Measurements from ENCODE around the gene NAA60. TPM values are rescaled to one million over a fixed set of nuclear protein-coding genes. Genes with fewer than 3 reads are reported as not detected.
A peak's percentile ranks its signal among the peaks of the same experiment; 100 is the strongest.

Gene NAA60
- total and polyA plus RNA-seq, 2 of the 13 experiments (the other 11 are each of a cell fraction or from before 2014, with no cell fraction given) = 14.7 to 32.0 TPM

- TF ChIP-seq ZBTB49 (CRISPR knock-in tag; IDR thresholded peaks at IDR 0.05; ENCODE audit: borderline replicate concordance) (no peak), NFE2L1 (CRISPR knock-in tag; IDR thresholded peaks at IDR 0.05; ENCODE audit: borderline replicate concordance) (no peak), MEF2D (CRISPR knock-in tag; IDR thresholded peaks at IDR 0.05) (peak; percentile 64), SMAD3 (CRISPR knock-in tag; IDR thresholded peaks at IDR 0.05) (peak; percentile 50; the same call in 1 of the 2 replicates), ARID4A (CRISPR knock-in tag; IDR thresholded peaks at IDR 0.05; ENCODE audit: borderline replicate concordance) (peak; percentile 94), CENPX (CRISPR knock-in tag; IDR thresholded peaks at IDR 0.05) (no peak)
- TF ChIP-seq, protein P1, sequence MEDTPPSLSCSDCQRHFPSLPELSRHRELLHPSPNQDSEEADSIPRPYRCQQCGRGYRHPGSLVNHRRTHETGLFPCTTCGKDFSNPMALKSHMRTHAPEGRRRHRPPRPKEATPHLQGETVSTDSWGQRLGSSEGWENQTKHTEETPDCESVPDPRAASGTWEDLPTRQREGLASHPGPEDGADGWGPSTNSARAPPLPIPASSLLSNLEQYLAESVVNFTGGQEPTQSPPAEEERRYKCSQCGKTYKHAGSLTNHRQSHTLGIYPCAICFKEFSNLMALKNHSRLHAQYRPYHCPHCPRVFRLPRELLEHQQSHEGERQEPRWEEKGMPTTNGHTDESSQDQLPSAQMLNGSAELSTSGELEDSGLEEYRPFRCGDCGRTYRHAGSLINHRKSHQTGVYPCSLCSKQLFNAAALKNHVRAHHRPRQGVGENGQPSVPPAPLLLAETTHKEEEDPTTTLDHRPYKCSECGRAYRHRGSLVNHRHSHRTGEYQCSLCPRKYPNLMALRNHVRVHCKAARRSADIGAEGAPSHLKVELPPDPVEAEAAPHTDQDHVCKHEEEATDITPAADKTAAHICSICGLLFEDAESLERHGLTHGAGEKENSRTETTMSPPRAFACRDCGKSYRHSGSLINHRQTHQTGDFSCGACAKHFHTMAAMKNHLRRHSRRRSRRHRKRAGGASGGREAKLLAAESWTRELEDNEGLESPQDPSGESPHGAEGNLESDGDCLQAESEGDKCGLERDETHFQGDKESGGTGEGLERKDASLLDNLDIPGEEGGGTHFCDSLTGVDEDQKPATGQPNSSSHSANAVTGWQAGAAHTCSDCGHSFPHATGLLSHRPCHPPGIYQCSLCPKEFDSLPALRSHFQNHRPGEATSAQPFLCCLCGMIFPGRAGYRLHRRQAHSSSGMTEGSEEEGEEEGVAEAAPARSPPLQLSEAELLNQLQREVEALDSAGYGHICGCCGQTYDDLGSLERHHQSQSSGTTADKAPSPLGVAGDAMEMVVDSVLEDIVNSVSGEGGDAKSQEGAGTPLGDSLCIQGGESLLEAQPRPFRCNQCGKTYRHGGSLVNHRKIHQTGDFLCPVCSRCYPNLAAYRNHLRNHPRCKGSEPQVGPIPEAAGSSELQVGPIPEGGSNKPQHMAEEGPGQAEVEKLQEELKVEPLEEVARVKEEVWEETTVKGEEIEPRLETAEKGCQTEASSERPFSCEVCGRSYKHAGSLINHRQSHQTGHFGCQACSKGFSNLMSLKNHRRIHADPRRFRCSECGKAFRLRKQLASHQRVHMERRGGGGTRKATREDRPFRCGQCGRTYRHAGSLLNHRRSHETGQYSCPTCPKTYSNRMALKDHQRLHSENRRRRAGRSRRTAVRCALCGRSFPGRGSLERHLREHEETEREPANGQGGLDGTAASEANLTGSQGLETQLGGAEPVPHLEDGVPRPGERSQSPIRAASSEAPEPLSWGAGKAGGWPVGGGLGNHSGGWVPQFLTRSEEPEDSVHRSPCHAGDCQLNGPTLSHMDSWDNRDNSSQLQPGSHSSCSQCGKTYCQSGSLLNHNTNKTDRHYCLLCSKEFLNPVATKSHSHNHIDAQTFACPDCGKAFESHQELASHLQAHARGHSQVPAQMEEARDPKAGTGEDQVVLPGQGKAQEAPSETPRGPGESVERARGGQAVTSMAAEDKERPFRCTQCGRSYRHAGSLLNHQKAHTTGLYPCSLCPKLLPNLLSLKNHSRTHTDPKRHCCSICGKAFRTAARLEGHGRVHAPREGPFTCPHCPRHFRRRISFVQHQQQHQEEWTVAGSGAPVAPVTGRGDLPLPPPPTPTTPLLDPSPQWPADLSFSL (CRISPR knock-in tag; IDR thresholded peaks at IDR 0.05) = no peak
These were observed 14.2 kb downstream of the NAA60 start (continued) for GRCh38 chr16:3457434-3458252.
